HG03469 (cell line): ENCODE results near the gene GRIK1.

Experiments used
- ATAC-seq: cut with Tn5 transposase; IDR thresholded peaks from one replicate; pipeline ENCODE4 v1.9.1; 2021; ENCODE audit warnings: mild to moderate bottlenecking, moderate library complexity, moderate number of reproducible peaks; ENCODE audit not compliant: unreplicated experiment

The GRIK1 gene

GRCh38 chr21:29920938-29921337 is 18.9 kb downstream of the GRIK1 start:
- ATAC-seq, result no peak

- ATAC-seq, result no peak
These were observed 25.5 kb downstream of the GRIK1 start for GRCh38 chr21:29914326-29914725.

- ATAC-seq, result no peak
These were observed 30.2 kb downstream of the GRIK1 start for GRCh38 chr21:29909571-29909970.

- no peak for ATAC-seq
These were observed 35.2 kb downstream of the GRIK1 start for GRCh38 chr21:29904359-29905282.

- no peak for ATAC-seq
These were observed 42.9 kb downstream of the GRIK1 start for GRCh38 chr21:29896884-29897283.

- ATAC-seq, result no peak
These were observed 46.1 kb downstream of the GRIK1 start for GRCh38 chr21:29893687-29894086.

- no peak for ATAC-seq
These were observed 47.4 kb downstream of the GRIK1 start for GRCh38 chr21:29892379-29892778.

GRCh38 chr21:29888437-29888836 is 51.4 kb downstream of the GRIK1 start:
- no peak for ATAC-seq

GRCh38 chr21:29887313-29888009 is 52.3 kb downstream of the GRIK1 start:
- ATAC-seq, result no peak

GRCh38 chr21:29885491-29885890 is 54.3 kb downstream of the GRIK1 start:
- no peak for ATAC-seq

- no peak for ATAC-seq
These were observed 63.9 kb downstream of the GRIK1 start for GRCh38 chr21:29875873-29876272.

- no peak for ATAC-seq
These were observed 64.6 kb downstream of the GRIK1 start for GRCh38 chr21:29875036-29875716.

GRCh38 chr21:29873908-29874307 is 65.9 kb downstream of the GRIK1 start:
- no peak for ATAC-seq

GRCh38 chr21:29870814-29871213 is 69.0 kb downstream of the GRIK1 start:
- ATAC-seq, result no peak

- ATAC-seq, result no peak
These were observed 72.0 kb downstream of the GRIK1 start for GRCh38 chr21:29867796-29868195.

- no peak for ATAC-seq
These were observed 79.5 kb downstream of the GRIK1 start for GRCh38 chr21:29860346-29860745.

- no peak for ATAC-seq
These were observed 82.6 kb downstream of the GRIK1 start for GRCh38 chr21:29857150-29857549.

GRCh38 chr21:29854795-29855194 is 85.0 kb downstream of the GRIK1 start:
- no peak for ATAC-seq

- ATAC-seq, result no peak
These were observed 88.2 kb downstream of the GRIK1 start for GRCh38 chr21:29851611-29852010.

GRCh38 chr21:29849735-29850176 is 90.0 kb downstream of the GRIK1 start:
- peak; percentile 98 for ATAC-seq

- no peak for ATAC-seq
These were observed 96.0 kb downstream of the GRIK1 start for GRCh38 chr21:29843804-29844203.
